Suppressor macrophage (primary cell): ENCODE measurements around the gene CSF1R.

Source experiments
- DNase-seq, 4 experiments: peaks; one replicate each; pipeline ENCODE4 v3.0.0-alpha.2; 2020 to 2022
- total RNA-seq, 17 experiments: gene quantifications; one replicate each; lab custom pipeline; 2026; ENCODE audit warnings: mixed read lengths in 6 of 17, inconsistent platforms in 3 of 17; lab: John Stamatoyannopoulos, UW

Gene CSF1R
- total RNA-seq: 178 to 811 (median 392) reads per million in 17 experiments

- DNase-seq: peak; percentile 58 to 83 (median 74)
Measured at GRCh38 chr5:150085950-150086715, at the start of gene CSF1R. TSS of gene CSF1R (minus strand) at chr5:150086554. CDS start at chr5:150086427, 127 bp downstream.

DNA sequence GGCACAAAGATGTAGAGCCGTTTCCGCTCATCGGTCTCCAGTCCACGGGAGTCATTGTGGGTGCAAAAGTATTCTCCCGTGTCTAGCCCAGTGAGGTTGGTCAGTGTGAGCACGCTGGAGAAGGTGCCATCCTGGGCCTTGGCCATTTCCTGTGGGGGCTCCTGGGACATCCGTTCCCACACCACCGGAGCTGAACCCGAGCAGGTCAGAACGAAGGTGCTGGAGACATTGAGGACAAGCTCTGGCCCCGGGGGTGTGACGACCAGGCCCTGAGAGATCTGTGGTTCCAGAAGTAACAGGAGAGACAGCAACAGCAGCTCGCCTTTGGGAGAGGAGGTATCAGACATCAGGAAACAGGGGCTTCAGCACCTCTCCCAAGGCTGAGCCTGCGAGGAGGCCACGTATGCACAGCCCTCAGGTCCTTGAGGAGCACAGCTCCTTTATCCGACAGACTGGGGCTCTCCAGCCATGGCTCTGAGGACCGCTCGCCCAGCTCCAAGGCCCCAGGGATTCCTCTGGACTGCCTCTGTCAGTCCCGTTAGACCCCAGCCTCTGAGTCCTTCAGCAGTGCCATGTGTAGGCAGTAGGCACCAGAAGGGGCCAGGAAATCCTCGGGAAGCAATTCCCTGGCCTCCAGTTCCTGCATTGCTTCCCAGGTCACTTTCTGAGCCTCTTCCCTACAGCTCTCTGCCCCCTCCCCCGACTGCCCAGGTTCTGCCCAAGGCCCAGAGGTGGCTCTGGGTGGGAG lies 49.4 kb upstream of the CSF1R start:
- no peak for DNase-seq

DNA sequence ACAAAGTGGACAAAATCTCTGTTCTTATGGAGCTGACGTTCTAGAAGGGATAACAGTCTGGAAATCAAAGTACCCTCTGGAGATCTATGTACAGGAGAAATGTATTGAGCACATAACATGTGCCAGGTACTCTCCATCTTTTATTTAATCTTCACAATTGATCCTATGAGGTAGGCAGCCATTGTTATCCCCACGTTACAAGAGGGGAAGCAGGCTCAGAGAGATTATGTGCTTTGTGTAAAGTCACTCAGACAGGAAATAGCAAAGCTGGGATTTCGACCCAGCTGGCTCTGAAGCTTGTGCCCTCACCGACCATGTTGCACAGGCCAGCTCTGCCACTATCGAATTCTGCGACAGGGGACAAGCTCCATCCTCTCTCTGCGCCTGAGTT lies 47.8 kb upstream of the CSF1R start:
- DNase-seq: no peak

- DNase-seq: no peak
Measured at GRCh38 chr5:150133581-150134197, 47.3 kb upstream of the CSF1R start.

- no peak for DNase-seq
Measured at GRCh38 chr5:150132740-150133139, 46.4 kb upstream of the CSF1R start.

DNA sequence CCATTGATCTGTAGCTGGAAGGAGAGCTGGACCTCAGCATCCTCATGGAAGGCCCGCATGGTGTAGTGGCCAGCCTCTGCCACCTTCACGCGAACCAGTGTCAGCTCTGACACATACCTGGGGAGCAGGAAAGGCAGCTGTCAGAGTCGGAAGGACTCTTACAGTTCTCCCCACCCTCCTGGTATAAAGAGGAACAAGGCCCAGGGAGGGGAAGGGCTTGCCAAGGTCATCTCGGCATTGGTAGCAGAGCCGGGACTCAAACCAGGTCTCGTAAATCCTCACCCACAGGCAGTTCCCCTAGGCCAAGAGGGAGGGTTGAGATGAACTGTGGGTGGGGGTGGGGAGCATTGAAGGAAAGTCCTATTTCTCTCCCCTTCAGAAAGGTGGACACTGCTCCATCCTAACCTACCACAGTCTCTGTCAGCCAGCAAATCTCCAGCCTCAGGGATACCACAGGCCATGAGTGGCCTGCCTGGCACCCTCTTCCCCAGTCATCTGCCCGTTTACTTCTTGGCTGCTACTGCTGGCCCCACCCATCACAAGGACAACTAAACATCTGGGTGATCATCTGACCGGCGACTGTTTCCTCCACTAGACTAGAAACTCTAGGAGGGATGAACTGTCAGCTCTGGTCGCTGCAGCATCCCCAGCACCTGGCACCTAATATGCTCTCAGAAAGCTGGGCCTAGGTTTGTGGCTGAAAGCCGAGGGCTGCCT lies 45.8 kb upstream of the CSF1R start:
- DNase-seq: peak; percentile 53 to 72 (median 58)

- no peak for DNase-seq
Measured at GRCh38 chr5:150131461-150131860, 45.1 kb upstream of the CSF1R start.

DNA sequence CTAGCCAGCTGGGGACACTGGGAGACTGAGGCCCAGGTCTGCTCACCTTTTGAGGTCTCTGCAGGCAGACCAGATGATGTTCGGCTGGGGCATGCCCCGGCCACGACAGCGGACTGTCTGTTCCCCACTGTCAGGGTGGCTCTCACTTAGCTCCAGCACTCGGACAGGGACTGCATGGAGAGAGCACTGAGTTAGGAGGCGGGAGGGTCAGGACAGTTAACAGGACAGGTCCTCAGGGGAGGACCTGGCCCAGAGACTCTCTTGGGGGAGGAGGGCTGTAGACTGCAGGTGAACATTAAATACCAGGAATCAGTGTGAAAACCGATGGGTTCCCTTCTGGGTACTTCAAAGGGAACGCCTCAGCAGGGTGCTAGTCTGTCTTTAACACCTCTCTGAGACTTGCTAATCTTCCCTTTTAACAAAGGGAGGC lies 44.2 kb upstream of the CSF1R start:
- DNase-seq: no peak

- peak; percentile 85 to 92 (median 88) for DNase-seq
Measured at GRCh38 chr5:150129813-150130492, 43.6 kb upstream of the CSF1R start.

DNA sequence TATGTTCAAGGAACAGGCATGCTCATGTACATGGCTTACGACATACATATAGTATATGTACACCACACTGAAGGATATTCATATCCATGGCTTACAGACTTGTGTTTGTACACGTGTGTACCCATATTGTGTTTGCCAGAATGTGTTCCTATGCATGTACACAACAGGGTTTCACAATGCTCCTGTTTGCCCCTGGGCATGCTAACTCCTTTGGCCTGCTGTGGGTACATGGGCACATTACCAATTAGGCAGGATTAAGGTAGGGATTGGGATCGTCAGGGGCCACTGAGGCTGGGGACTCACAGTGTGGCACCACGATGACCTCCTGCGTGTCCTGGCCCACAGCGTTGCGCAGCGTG lies 43.1 kb upstream of the CSF1R start:
- DNase-seq: no peak

- DNase-seq: no peak
Measured at GRCh38 chr5:150126921-150127265, 40.5 kb upstream of the CSF1R start.

DNA sequence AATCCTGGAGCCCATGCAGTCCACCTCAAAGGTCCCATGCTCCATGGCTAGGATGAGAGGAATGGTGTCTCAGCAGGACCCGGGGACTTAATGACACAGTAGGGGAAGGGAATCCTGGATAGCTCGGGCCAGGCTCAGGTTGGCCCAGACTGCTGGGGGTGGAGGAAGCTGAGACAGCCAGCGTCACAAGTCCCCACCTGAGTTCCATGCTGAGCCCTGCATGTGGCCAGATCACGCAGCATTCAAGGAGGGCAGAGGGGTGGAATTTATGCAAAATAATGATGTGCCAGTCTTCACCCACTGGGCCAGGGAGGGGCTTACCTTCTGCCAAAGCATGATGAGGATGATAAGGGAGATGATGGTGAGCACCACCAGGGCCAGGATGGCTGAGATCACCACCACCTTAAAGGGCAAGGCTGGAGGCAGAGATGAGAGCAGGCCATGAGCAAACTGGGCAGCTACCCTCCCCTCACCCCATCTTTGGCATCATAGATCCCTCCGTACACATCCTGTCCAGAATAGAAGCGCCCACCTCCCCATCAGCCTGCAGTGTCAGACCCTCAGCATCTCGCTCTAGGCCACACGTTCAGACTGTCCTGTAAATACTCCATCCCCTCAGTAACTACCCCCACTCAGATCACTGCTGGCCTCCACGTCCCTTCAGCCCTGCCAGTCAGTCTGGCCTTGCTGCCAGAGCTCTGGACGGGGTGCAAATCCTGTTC lies 40.0 kb upstream of the CSF1R start:
- no peak for DNase-seq

- no peak for DNase-seq
Measured at GRCh38 chr5:150125334-150125733, 39.0 kb upstream of the CSF1R start.

- DNase-seq: no peak
Measured at GRCh38 chr5:150124596-150124995, 38.2 kb upstream of the CSF1R start.

DNA sequence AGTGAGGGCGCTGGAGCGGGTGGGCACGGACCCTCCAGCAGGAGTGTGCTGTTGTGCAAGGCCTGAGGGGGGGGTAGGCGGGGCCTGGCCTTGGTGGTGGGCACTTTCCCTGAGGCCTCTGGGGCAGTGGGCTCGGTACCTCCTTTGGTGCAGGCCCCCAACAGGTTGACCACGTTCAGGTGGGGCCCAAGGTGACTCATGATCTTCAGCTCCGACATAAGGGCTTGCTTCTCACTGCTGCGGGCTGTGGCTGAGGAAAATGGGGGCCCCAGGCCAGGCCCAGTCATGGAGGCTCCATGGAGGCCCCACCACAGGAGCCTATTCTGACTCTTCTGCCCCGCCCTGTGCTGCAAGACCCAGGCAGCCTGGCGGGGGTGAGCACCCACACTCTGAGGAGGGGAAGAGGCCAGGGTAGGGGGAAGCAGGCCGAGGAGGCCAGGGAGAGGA lies 37.8 kb upstream of the CSF1R start:
- DNase-seq: peak in 3 of 4 experiments; percentile 62 to 80 (median 66)

DNA sequence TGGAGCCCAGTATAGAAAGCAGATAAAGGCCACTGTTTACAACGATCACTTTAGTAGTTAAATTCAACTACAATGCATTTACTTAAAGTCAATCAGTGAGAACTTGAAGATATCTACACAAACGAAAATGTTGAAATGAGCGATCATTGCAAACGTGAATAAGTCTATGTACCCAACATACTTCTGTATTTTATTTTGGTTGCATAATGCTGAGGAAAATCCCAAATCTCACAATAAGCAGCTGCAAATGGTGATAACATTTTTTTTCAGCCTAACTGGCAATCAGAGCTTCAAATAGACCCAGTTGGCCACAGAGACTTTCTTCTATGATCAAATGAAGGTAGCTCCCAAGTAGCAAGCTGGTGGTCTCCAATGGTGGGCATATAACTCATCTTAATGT lies 37.2 kb upstream of the CSF1R start:
- DNase-seq: peak; percentile 47 to 87 (median 70)

GRCh38 chr5:150122536-150123481 lies 36.5 kb upstream of the CSF1R start:
- DNase-seq: no peak

GRCh38 chr5:150122158-150122510 lies 35.8 kb upstream of the CSF1R start:
- peak; percentile 62 to 84 (median 76) for DNase-seq

GRCh38 chr5:150121448-150122157 lies 35.2 kb upstream of the CSF1R start:
- DNase-seq: no peak
